HFFc6 (cell line): ENCODE results near the gene EEF2. TPM values are rescaled to one million over a fixed set of nuclear protein-coding genes. Genes with fewer than 3 reads are reported as not detected.
"Not testable (repeated sequence)": the region's sequence is repeated elsewhere in the genome, so short reads cannot be mapped to it uniquely, and the experiment has no call there.

Source experiments
- DNase-seq: peaks from one replicate; pipeline ENCODE4 v3.0.0-alpha.2; 2018
- H3K27ac Mint-ChIP-seq: 2 replicates; pipeline ENCODE4 v1.8.0; 2020; ENCODE audit warnings: mild to moderate bottlenecking, mixed read lengths
- H3K27me3 Mint-ChIP-seq: 2 replicates; pipeline ENCODE4 v1.8.0; 2021; ENCODE audit warnings: mild to moderate bottlenecking, moderate library complexity, mixed read lengths; ENCODE audit not compliant: insufficient read depth
- H3K36me3 Mint-ChIP-seq: 2 replicates; pipeline ENCODE4 v1.8.0; 2021; ENCODE audit warnings: low read depth, mixed read lengths
- H3K4me1 Mint-ChIP-seq: 2 replicates; pipeline ENCODE4 v1.8.0; 2020; ENCODE audit warnings: low read depth, mixed read lengths
- H3K4me3 Mint-ChIP-seq: 2 replicates; pipeline ENCODE4 v1.8.0; 2020; ENCODE audit warnings: mild to moderate bottlenecking, moderate library complexity, mixed read lengths
- H3K9me3 Mint-ChIP-seq: 2 replicates; pipeline ENCODE4 v1.8.0; 2020; ENCODE audit warnings: mild to moderate bottlenecking, mixed read lengths
- total RNA-seq, 6 experiments: library from RNA; stranded (reverse); fragmentation: NEBNext Ultra II Directional; extraction: Animal tissue kit (Norgen Biotek cat#: 25700); gene quantifications; 2 replicates in 1 of 6; 3 replicates in 5 of 6; pipeline ENCODE4 v1.2.3, GENCODE V29; 2021
- TF ChIP-seq, protein P1 (sequence below): fragments of 200-600 bp; sonication (generic); IDR thresholded peaks from 2 replicates; pipeline ENCODE4 v1.5.0; 2021; ENCODE audit warnings: antibody characterized with exemption, mild to moderate bottlenecking

Gene EEF2
- total RNA-seq, 6 experiments from 2014 or later, result 2,555 to 2,867 (median 2,696) TPM

- peaks cover 22% of the 10 kb centered on the region for H3K27me3 Mint-ChIP-seq
- no peak overlapping the region for H3K27ac Mint-ChIP-seq
- H3K36me3 Mint-ChIP-seq, result peaks cover 7% of the 10 kb centered on the region
- peaks cover 8% of the 10 kb centered on the region for H3K4me1 Mint-ChIP-seq
- no peak overlapping the region; the same call in 1 of the 2 replicates for H3K4me3 Mint-ChIP-seq
- TF ChIP-seq, protein P1, sequence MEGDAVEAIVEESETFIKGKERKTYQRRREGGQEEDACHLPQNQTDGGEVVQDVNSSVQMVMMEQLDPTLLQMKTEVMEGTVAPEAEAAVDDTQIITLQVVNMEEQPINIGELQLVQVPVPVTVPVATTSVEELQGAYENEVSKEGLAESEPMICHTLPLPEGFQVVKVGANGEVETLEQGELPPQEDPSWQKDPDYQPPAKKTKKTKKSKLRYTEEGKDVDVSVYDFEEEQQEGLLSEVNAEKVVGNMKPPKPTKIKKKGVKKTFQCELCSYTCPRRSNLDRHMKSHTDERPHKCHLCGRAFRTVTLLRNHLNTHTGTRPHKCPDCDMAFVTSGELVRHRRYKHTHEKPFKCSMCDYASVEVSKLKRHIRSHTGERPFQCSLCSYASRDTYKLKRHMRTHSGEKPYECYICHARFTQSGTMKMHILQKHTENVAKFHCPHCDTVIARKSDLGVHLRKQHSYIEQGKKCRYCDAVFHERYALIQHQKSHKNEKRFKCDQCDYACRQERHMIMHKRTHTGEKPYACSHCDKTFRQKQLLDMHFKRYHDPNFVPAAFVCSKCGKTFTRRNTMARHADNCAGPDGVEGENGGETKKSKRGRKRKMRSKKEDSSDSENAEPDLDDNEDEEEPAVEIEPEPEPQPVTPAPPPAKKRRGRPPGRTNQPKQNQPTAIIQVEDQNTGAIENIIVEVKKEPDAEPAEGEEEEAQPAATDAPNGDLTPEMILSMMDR, result no peak
- H3K9me3 Mint-ChIP-seq, result no peaks in the 10 kb centered on the region
- DNase-seq, result no peak
Measured at GRCh38 chr19:3955688-3956087, 29.6 kb downstream of the EEF2 start.

- not testable (repeated sequence) for H3K4me1 Mint-ChIP-seq, DNase-seq, H3K9me3 Mint-ChIP-seq, H3K36me3 Mint-ChIP-seq, H3K4me3 Mint-ChIP-seq
- Mint-ChIP-seq H3K27ac (peak overlapping the region; percentile 16; the same call in 1 of the 2 replicates), H3K27me3 (peaks cover 20% of the 10 kb centered on the region)
Measured at GRCh38 chr19:3955276-3955675, 30.0 kb downstream of the EEF2 start.

DNA sequence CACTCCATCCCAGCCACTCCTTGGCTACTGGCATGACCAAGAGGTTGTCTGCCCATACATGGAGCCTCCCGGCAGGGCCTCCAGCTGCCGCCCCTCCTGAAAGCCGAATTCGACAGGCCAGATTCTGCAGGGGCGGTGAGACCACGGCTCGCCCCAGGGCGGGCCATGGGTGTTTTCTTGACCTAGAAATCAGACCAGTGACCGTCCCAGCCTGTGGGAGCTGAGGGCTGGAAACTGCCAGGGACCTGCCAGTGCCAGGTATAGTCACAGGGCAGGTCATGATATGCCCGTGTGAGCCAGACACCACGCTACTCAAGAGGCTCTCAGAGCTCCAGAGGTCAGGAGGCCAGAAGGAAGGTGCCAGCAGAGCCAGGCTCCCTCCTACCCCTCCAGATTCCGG, 31.2 kb downstream of the EEF2 start:
- peaks cover 19% of the 10 kb centered on the region for H3K27me3 Mint-ChIP-seq
- peaks cover 8% of the 10 kb centered on the region for H3K4me1 Mint-ChIP-seq
- H3K36me3 Mint-ChIP-seq, result peaks cover 7% of the 10 kb centered on the region
- DNase-seq, result no peak
- TF ChIP-seq, protein P1, result no peak
- H3K9me3 Mint-ChIP-seq, result no peaks in the 10 kb centered on the region
- no peak overlapping the region for H3K4me3 Mint-ChIP-seq
- no peak overlapping the region for H3K27ac Mint-ChIP-seq

GRCh38 chr19:3952755-3953276, 32.4 kb downstream of the EEF2 start:
- H3K9me3 Mint-ChIP-seq, H3K36me3 Mint-ChIP-seq, H3K4me1 Mint-ChIP-seq, DNase-seq, H3K4me3 Mint-ChIP-seq: not testable (repeated sequence)
- Mint-ChIP-seq H3K27ac (peak overlapping the region; percentile 24; the same call in 1 of the 2 replicates), H3K27me3 (peaks cover 19% of the 10 kb centered on the region)

- DNase-seq, result no peak
- peaks cover 22% of the 10 kb centered on the region for H3K27me3 Mint-ChIP-seq
- no peaks in the 10 kb centered on the region for H3K36me3 Mint-ChIP-seq
- H3K4me1 Mint-ChIP-seq, result no peaks in the 10 kb centered on the region
- no peak overlapping the region for H3K27ac Mint-ChIP-seq
- H3K9me3 Mint-ChIP-seq, result no peaks in the 10 kb centered on the region
- no peak overlapping the region for H3K4me3 Mint-ChIP-seq
- TF ChIP-seq, protein P1, result no peak
Measured at GRCh38 chr19:3950871-3951861, 34.1 kb downstream of the EEF2 start.

- Mint-ChIP-seq H3K4me1 (no peaks in the 10 kb centered on the region), H3K36me3 (no peaks in the 10 kb centered on the region), H3K4me3 (no peak overlapping the region), H3K9me3 (no peaks in the 10 kb centered on the region), H3K27me3 (peaks cover 22% of the 10 kb centered on the region), H3K27ac (no peak overlapping the region)
- DNase-seq, result no peak
- TF ChIP-seq, protein P1, result no peak
Measured at GRCh38 chr19:3949997-3950859, 35.0 kb downstream of the EEF2 start.
